ENCODE data around the gene TMEM151B.

DNA sequence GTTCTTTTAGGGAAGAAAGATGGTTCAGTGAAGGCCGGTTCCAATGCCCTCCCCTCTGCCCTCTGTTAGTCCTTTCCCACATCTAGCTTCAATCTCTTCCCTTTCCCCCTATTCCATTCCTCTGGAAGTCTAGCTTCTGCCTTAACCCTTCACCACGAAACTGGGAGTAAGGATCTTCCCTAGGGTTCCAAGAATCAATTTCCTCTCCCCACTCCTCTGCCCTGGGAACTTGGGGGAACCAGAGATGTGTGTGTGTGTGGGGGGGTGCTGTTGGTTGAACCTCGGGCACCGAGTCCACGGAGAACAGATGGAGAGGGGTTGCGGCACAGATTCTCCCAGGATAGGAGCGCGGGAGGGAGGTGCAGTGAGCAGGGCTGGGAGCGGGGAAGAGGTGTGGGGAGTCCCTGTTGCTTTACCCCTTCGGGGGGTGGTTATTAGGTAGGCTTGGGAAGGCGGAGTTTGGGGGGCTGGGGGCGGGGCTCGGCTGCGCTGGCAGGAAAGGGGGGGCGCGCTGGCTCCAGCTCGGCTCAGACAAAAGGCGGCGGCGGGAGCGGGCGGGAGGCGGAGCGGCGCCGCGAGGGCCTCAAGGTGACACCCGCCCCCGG is at the start of gene TMEM151B:
- TF ChIP-seq SUZ12 (IDR thresholded peaks at IDR 0.05; ENCODE audit: extremely low read depth, insufficient read depth, insufficient read length) = no peak
- no peak for TF ChIP-seq YY1 (IDR thresholded peaks at IDR 0.05; ENCODE audit: insufficient read depth, insufficient read length)
- no peak for TF ChIP-seq ZNF274 (IDR thresholded peaks at IDR 0.05; ENCODE audit: low read depth, low read length)
